ENCODE results near the gene NETO1. TPM values are rescaled to one million over a fixed set of nuclear protein-coding genes. Genes with fewer than 3 reads are reported as not detected.
A peak's percentile ranks its signal among the peaks of the same experiment; 100 is the strongest.

The NETO1 gene
- total RNA-seq, 4 donors from 2014 or later: 0.39 to 2.8 (median 0.54) TPM; not detected in 1

DNA sequence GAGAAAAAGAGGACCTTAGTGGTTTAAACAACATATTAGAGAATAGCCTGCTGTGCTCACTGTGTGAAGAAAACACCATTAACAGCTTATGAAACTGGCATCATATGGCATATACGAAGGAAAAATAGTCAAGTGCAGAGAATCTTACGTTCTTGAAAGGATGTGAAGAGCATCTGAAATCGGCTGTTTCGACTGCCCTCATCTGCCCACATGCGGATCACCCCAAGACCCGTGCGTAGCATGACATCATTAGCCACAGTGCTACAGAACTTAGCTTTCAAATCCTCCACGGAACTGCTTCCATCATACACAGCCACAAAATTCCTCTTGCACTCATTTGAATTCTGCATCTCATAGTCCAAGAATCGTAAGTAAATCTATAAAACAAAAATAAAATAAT lies 84.3 kb downstream of the NETO1 start:
- no peak overlapping the region for H3K27ac ChIP-seq
- no peaks in the 10 kb centered on the region for H3K9me3 ChIP-seq
- 78 to 82% methylated on average over 9 of the region's 9 CpGs for WGBS, 2 donors
- no peak overlapping the region for H3K4me3 ChIP-seq (replicated peaks in 1 of 3)
- H3K36me3 ChIP-seq: no peaks in the 10 kb centered on the region
- intact Hi-C loops (cut with DNase I): no loop called here
- TF ChIP-seq POLR2A (IDR thresholded peaks at IDR 0.05): no peak
- TF ChIP-seq, protein P1, sequence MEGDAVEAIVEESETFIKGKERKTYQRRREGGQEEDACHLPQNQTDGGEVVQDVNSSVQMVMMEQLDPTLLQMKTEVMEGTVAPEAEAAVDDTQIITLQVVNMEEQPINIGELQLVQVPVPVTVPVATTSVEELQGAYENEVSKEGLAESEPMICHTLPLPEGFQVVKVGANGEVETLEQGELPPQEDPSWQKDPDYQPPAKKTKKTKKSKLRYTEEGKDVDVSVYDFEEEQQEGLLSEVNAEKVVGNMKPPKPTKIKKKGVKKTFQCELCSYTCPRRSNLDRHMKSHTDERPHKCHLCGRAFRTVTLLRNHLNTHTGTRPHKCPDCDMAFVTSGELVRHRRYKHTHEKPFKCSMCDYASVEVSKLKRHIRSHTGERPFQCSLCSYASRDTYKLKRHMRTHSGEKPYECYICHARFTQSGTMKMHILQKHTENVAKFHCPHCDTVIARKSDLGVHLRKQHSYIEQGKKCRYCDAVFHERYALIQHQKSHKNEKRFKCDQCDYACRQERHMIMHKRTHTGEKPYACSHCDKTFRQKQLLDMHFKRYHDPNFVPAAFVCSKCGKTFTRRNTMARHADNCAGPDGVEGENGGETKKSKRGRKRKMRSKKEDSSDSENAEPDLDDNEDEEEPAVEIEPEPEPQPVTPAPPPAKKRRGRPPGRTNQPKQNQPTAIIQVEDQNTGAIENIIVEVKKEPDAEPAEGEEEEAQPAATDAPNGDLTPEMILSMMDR (IDR thresholded peaks at IDR 0.05): no peak
- no peak for DNase-seq
- H3K4me1 ChIP-seq: no peaks in the 10 kb centered on the region
- H3K27me3 ChIP-seq: no peaks in the 10 kb centered on the region

DNA sequence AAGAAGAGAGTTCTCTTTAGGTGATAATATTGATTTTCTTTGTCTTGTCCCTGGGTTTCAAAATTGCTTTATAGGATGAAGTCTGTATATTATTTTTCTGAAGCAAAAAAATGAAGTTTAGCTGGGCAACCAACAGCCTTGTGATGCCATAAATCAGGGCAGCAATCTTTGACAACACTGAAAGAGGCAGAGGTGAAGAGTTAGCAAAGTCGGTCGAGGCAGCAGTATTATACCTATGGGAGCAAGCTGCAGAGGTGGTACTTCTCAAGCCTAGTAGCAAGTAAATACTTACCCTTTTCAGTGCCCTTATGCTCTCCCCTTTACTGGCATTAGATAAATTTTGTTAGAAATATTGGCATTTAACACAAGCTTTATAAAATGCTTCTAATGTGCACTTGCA lies 92.9 kb downstream of the NETO1 start:
- TF ChIP-seq POLR2A (IDR thresholded peaks at IDR 0.05): no peak
- TF ChIP-seq, protein P1 (IDR thresholded peaks at IDR 0.05): no peak
- no peak overlapping the region for H3K4me3 ChIP-seq (replicated peaks in 1 of 3)
- DNase-seq: no peak
- H3K4me1 ChIP-seq: no peaks in the 10 kb centered on the region
- H3K27me3 ChIP-seq: no peaks in the 10 kb centered on the region
- H3K27ac ChIP-seq: no peak overlapping the region
- H3K36me3 ChIP-seq: no peaks in the 10 kb centered on the region
- no peaks in the 10 kb centered on the region for H3K9me3 ChIP-seq
- intact Hi-C loops (cut with DNase I): no loop called here
- 84 to 87% methylated on average over 2 of the region's 2 CpGs for whole genome bisulfite sequencing, 2 donors

GRCh38 chr18:72772916-72773315 lies 94.9 kb downstream of the NETO1 start:
- Histone ChIP-seq H3K4me1 (no peaks in the 10 kb centered on the region), H3K9me3 (no peaks in the 10 kb centered on the region), H3K27me3 (no peaks in the 10 kb centered on the region), H3K36me3 (no peaks in the 10 kb centered on the region), H3K27ac (no peak overlapping the region), H3K4me3 (replicated peaks in 1 of 3) (no peak overlapping the region)
- TF ChIP-seq, protein P1 (IDR thresholded peaks at IDR 0.05): no peak
- no peak for TF ChIP-seq POLR2A (IDR thresholded peaks at IDR 0.05)
- DNase-seq: no peak
- intact Hi-C loops (cut with DNase I): no loop called here

- no peaks in the 10 kb centered on the region for H3K36me3 ChIP-seq
- H3K27me3 ChIP-seq: no peaks in the 10 kb centered on the region
- H3K9me3 ChIP-seq: no peaks in the 10 kb centered on the region
- WGBS, 2 donors: 49 to 51% methylated on average over 8 of the region's 8 CpGs
- H3K27ac ChIP-seq: no peak overlapping the region
- H3K4me3 ChIP-seq (replicated peaks in 1 of 3): no peak overlapping the region
- intact Hi-C loops (cut with DNase I): no loop called here
- no peak for DNase-seq
- no peaks in the 10 kb centered on the region for H3K4me1 ChIP-seq
- no peak for TF ChIP-seq POLR2A (IDR thresholded peaks at IDR 0.05)
- TF ChIP-seq, protein P1 (IDR thresholded peaks at IDR 0.05): no peak
These were observed 99.0 kb downstream of the NETO1 start for GRCh38 chr18:72768681-72769229.

DNA sequence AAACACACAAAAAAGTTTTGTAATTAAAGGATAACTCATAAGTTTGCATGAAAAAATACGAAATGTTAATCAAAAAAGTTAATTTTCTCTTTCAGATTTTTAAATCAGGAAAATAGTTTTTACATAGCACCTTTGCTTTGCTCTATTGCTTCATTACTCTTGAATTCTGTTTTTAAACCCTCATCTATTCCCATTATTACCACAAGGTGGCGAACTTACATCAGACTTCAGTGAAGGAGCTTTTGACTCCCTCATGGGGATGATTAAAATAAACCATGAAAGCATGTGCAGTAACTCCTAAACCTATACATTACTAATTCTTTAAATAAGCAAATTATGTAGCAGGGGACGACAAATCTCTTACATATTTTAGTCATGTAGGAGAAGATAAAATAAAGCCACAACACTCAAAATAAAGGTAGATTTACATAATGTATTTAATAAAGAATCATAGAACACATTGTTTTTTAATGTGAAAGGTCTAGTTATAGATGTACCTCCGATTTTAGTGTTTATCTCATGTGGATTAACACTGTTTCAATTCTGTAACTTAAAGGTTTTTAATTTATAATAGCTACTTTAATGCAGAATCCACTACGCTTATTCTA lies 105.2 kb downstream of the NETO1 start:
- no peak for DNase-seq
- TF ChIP-seq, protein P1 (IDR thresholded peaks at IDR 0.05): peak; percentile 36 to 83 (median 56)
- TF ChIP-seq POLR2A (IDR thresholded peaks at IDR 0.05): no peak

More for the DNA sequence above, 105.2 kb downstream of the NETO1 start:
- intact Hi-C loops (cut with DNase I): no loop called here
- no peaks in the 10 kb centered on the region for H3K4me1 ChIP-seq
- 18 to 19% methylated on average over 5 of the region's 5 CpGs for WGBS, 2 donors
- no peak overlapping the region for H3K27ac ChIP-seq
- H3K27me3 ChIP-seq: no peaks in the 10 kb centered on the region
- H3K4me3 ChIP-seq (replicated peaks in 1 of 3): no peak overlapping the region
- H3K9me3 ChIP-seq: no peaks in the 10 kb centered on the region
- no peaks in the 10 kb centered on the region for H3K36me3 ChIP-seq
